A549 (cell line): ENCODE data around the gene KIF26A.

Experiments used
- BHLHE40 ChIP-seq: IDR thresholded peaks from 2 replicates; pipeline ENCODE4 v1.6.1; 2012; ENCODE audit warnings: low read depth, low read length, inconsistent platforms
- CTCF ChIP-seq: fragments of >200 bp; sonication (Bioruptor Twin); formaldehyde crosslinking; IDR thresholded peaks from 3 replicates; pipeline ENCODE4 v1.5.1; 2016
- EP300 ChIP-seq, 2 experiments: fragments of >200 bp; sonication (Bioruptor Twin); formaldehyde crosslinking; IDR thresholded peaks; 2 replicates in 1 of 2; 3 replicates in 1 of 2; pipeline ENCODE4 v1.6.1; 2016 to 2017
- ESRRA ChIP-seq: fragments of 150-350 bp; IDR thresholded peaks from 2 replicates; pipeline ENCODE4 v1.6.1; 2014; ENCODE audit warnings: mild to moderate bottlenecking, low read length, borderline replicate concordance
- HDAC2 ChIP-seq: fragments of 200-600 bp; sonication (generic); IDR thresholded peaks from 2 replicates; pipeline ENCODE4 v1.6.1; 2016
- HMGXB4 ChIP-seq: fragments of 250-450 bp; sonication (Bioruptor Pico); IDR thresholded peaks from 2 replicates; pipeline ENCODE4 v1.5.0; 2021; ENCODE audit warnings: mild to moderate bottlenecking, moderate library complexity, borderline replicate concordance
- JUN ChIP-seq, 2 experiments: fragments of >200 bp; sonication (Bioruptor Twin); formaldehyde crosslinking; IDR thresholded peaks; 2 replicates in 1 of 2; 3 replicates in 1 of 2; pipeline ENCODE4 v1.6.1; 2016 to 2017
- KDM1A ChIP-seq: fragments of 200-600 bp; sonication (generic); IDR thresholded peaks from 2 replicates; pipeline ENCODE4 v1.6.1; 2016; ENCODE audit warnings: low read depth, mild to moderate bottlenecking
- PHF8 ChIP-seq: fragments of 200-600 bp; sonication (generic); IDR thresholded peaks from 2 replicates; pipeline ENCODE4 v1.6.1; 2016; ENCODE audit warnings: low read depth, mild to moderate bottlenecking, antibody characterized with exemption, moderate library complexity, borderline replicate concordance
- POLR2A ChIP-seq: IDR thresholded peaks from 2 replicates; pipeline ENCODE4 v1.6.1; 2012; ENCODE audit warnings: mild to moderate bottlenecking, low read length
- REST ChIP-seq: fragments of 200-600 bp; sonication (generic); IDR thresholded peaks from 2 replicates; pipeline ENCODE4 v1.6.1; 2016; ENCODE audit warnings: antibody characterized with exemption, mild to moderate bottlenecking, moderate library complexity
- SMC3 ChIP-seq: fragments of >200 bp; sonication (Bioruptor Twin); formaldehyde crosslinking; IDR thresholded peaks from 3 replicates; pipeline ENCODE4 v1.6.1; 2018; ENCODE audit warnings: inconsistent platforms
- TP53 ChIP-seq: fragments of 250-450 bp; sonication (Bioruptor Pico); IDR thresholded peaks from 2 replicates; pipeline ENCODE4 v1.5.0; 2021; ENCODE audit warnings: mild to moderate bottlenecking, moderate library complexity
- TF ChIP-seq, protein P1 (sequence below): fragments of >200 bp; sonication (Bioruptor Twin); formaldehyde crosslinking; IDR thresholded peaks from 3 replicates; pipeline ENCODE4 v1.6.1; 2016

- no peak for TF ChIP-seq REST
- TF ChIP-seq JUN (IDR thresholded peaks at IDR 0.05): no peak
- no peak for TF ChIP-seq ESRRA
- TF ChIP-seq SMC3: no peak
- TF ChIP-seq CTCF: no peak
- TF ChIP-seq POLR2A: no peak
- TF ChIP-seq BHLHE40: no peak
- TF ChIP-seq EP300 (IDR thresholded peaks at IDR 0.05): no peak
- TF ChIP-seq, protein P1, sequence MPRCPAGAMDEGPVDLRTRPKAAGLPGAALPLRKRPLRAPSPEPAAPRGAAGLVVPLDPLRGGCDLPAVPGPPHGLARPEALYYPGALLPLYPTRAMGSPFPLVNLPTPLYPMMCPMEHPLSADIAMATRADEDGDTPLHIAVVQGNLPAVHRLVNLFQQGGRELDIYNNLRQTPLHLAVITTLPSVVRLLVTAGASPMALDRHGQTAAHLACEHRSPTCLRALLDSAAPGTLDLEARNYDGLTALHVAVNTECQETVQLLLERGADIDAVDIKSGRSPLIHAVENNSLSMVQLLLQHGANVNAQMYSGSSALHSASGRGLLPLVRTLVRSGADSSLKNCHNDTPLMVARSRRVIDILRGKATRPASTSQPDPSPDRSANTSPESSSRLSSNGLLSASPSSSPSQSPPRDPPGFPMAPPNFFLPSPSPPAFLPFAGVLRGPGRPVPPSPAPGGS: no peak
- TF ChIP-seq PHF8: no peak
- no peak for TF ChIP-seq TP53 (CRISPR knock-in tag)
- no peak for TF ChIP-seq HMGXB4 (CRISPR knock-in tag)
- TF ChIP-seq HDAC2: no peak
- no peak for TF ChIP-seq KDM1A
Measured at GRCh38 chr14:104096318-104096717, 42.1 kb upstream of the KIF26A start.
